HCT116 (cell line): ENCODE measurements around the gene MAX.

ENCODE experiments used
- EZH2 ChIP-seq: fragments of 200-600 bp; sonication (generic); IDR thresholded peaks from 2 replicates; pipeline ENCODE4 v1.6.1; 2017; ENCODE audit warnings: antibody characterized with exemption, mixed run types
- EZH2phosphoT487 ChIP-seq: fragments of 200-600 bp; IDR thresholded peaks from 2 replicates; pipeline ENCODE4 v1.6.1; 2018; ENCODE audit warnings: antibody characterized with exemption, borderline replicate concordance
- FOSL1 ChIP-seq: IDR thresholded peaks from 2 replicates; pipeline ENCODE4 v1.6.1; 2012; ENCODE audit warnings: low read depth
- JUND ChIP-seq: IDR thresholded peaks from 2 replicates; pipeline ENCODE4 v1.6.1; 2012
- POLR2A ChIP-seq: IDR thresholded peaks from 2 replicates; pipeline ENCODE4 v1.7.0; 2011; ENCODE audit warnings: borderline replicate concordance; ENCODE audit not compliant: insufficient read depth, insufficient read length; ENCODE audit errors: extremely low read depth
- POLR2AphosphoS5 ChIP-seq: IDR thresholded peaks from 2 replicates; pipeline ENCODE4 v1.6.1; 2011; ENCODE audit warnings: mild to moderate bottlenecking, low read depth, low read length, moderate library complexity
- RAD21 ChIP-seq: IDR thresholded peaks from 2 replicates; pipeline ENCODE4 v1.6.1; 2012; ENCODE audit warnings: low read depth, mild to moderate bottlenecking
- SIN3A ChIP-seq: IDR thresholded peaks from 2 replicates; pipeline ENCODE4 v1.6.1; 2012; ENCODE audit warnings: low read depth
- SP1 ChIP-seq: IDR thresholded peaks from 2 replicates; pipeline ENCODE4 v1.6.1; 2012; ENCODE audit warnings: low read depth
- SRF ChIP-seq: IDR thresholded peaks from 2 replicates; pipeline ENCODE4 v1.6.1; 2012; ENCODE audit warnings: low read depth
- TF ChIP-seq, protein P1 (sequence below), 3 experiments: fragments of 200-600 bp in 1 of 3; sonication (generic) in 1 of 3; IDR thresholded peaks in 2 of 3; conservative IDR thresholded peaks in 1 of 3; 2 replicates each; pipeline ENCODE4 v1.5.1; 2012 to 2017; ENCODE audit warnings: low read depth in 2 of 3, low read length in 2 of 3, antibody characterized with exemption in 1 of 3, borderline replicate concordance in 1 of 3, control low read depth in 1 of 3, mild to moderate bottlenecking in 1 of 3, mixed read lengths in 1 of 3, mixed run types in 1 of 3, moderate library complexity in 1 of 3; ENCODE audit not compliant: insufficient read depth in 1 of 3
- TF ChIP-seq, protein P2 (sequence below): IDR thresholded peaks from 2 replicates; pipeline ENCODE4 v1.6.1; 2012; ENCODE audit warnings: low read depth
- TF ChIP-seq, protein P3 (sequence below): IDR thresholded peaks from 2 replicates; pipeline ENCODE4 v1.6.1; 2012

DNA sequence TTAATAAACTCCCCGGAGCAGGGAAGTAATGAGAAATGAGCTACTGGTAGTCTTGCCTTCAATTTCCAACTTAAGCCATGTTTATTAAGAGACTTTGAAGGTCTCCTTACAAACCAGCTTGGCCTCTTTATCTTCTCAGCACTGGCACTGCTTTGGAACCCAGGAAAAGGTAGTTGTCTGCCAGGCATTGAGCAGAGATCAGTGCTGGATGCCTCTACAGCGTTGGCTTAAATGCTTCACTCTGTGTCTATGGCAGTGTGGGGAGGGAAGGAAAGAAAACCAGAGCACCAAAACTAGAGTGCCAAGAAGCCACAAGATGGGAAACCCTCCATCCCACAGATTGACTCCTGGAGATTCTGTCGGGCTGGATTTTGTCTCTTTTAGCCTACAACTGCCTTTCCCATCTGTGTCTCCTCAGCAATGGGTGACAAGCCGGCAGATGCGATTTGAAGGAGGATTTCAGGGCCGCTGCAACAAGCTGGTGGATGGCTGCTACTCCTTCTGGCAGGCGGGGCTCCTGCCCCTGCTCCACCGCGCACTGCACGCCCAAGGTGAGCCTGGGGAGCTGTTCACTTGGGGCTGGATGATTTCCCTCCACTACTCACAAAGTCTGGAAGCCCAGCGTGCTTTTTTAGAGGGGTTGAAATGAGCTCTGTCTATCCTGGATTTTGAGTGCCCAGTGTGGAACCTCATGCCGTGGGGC, 58.3 kb downstream of the MAX start:
- TF ChIP-seq SRF (no peak), EZH2phosphoT487 (no peak), SIN3A (no peak), POLR2A (no peak), SP1 (no peak), POLR2AphosphoS5 (no peak), RAD21 (no peak), EZH2 (no peak), JUND (no peak), FOSL1 (no peak)
- TF ChIP-seq, protein P1, sequence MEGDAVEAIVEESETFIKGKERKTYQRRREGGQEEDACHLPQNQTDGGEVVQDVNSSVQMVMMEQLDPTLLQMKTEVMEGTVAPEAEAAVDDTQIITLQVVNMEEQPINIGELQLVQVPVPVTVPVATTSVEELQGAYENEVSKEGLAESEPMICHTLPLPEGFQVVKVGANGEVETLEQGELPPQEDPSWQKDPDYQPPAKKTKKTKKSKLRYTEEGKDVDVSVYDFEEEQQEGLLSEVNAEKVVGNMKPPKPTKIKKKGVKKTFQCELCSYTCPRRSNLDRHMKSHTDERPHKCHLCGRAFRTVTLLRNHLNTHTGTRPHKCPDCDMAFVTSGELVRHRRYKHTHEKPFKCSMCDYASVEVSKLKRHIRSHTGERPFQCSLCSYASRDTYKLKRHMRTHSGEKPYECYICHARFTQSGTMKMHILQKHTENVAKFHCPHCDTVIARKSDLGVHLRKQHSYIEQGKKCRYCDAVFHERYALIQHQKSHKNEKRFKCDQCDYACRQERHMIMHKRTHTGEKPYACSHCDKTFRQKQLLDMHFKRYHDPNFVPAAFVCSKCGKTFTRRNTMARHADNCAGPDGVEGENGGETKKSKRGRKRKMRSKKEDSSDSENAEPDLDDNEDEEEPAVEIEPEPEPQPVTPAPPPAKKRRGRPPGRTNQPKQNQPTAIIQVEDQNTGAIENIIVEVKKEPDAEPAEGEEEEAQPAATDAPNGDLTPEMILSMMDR (IDR thresholded peaks at IDR 0.05 in 2 of 3, conservative IDR thresholded peaks at IDR 0.05 in 1 of 3; ENCODE audit: borderline replicate concordance in 1 of 3, insufficient read depth in 1 of 3, low read depth in 2 of 3, low read length in 2 of 3): no peak
- TF ChIP-seq, protein P2, sequence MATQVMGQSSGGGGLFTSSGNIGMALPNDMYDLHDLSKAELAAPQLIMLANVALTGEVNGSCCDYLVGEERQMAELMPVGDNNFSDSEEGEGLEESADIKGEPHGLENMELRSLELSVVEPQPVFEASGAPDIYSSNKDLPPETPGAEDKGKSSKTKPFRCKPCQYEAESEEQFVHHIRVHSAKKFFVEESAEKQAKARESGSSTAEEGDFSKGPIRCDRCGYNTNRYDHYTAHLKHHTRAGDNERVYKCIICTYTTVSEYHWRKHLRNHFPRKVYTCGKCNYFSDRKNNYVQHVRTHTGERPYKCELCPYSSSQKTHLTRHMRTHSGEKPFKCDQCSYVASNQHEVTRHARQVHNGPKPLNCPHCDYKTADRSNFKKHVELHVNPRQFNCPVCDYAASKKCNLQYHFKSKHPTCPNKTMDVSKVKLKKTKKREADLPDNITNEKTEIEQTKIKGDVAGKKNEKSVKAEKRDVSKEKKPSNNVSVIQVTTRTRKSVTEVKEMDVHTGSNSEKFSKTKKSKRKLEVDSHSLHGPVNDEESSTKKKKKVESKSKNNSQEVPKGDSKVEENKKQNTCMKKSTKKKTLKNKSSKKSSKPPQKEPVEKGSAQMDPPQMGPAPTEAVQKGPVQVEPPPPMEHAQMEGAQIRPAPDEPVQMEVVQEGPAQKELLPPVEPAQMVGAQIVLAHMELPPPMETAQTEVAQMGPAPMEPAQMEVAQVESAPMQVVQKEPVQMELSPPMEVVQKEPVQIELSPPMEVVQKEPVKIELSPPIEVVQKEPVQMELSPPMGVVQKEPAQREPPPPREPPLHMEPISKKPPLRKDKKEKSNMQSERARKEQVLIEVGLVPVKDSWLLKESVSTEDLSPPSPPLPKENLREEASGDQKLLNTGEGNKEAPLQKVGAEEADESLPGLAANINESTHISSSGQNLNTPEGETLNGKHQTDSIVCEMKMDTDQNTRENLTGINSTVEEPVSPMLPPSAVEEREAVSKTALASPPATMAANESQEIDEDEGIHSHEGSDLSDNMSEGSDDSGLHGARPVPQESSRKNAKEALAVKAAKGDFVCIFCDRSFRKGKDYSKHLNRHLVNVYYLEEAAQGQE: no peak
- TF ChIP-seq, protein P3, sequence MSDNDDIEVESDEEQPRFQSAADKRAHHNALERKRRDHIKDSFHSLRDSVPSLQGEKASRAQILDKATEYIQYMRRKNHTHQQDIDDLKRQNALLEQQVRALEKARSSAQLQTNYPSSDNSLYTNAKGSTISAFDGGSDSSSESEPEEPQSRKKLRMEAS: no peak
